Measurements from ENCODE around the gene AFDN. TPM values are rescaled to one million over a fixed set of nuclear protein-coding genes. Genes with fewer than 3 reads are reported as not detected.

AFDN gene
- total RNA-seq, 1 experiment from 2014 or later: 107 TPM

DNA sequence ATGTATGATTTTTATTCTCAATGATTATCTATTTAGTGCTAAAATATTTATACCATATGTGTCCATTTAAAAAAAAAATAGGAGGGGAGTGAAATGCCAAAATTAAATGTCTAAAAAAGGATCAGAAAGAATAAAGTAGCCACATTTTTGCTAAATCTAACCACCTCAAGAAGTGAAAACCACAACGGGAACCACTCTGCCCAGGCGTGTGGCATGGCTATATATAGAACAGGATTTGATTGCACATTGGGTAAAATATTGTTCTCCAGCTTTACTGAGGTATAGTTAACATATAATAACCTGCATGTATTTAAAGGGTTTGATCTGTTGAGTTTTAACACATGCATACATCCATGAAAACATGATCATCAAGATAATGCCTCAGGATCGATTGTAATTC lies 19.0 kb upstream of the AFDN start:
- intact Hi-C loops (cut with micrococcal nuclease; ENCODE audit: unreplicated experiment): no loop called here
- peaks cover 8% of the 10 kb centered on the region for H3K4me1 ChIP-seq (ENCODE audit: insufficient read depth, low read length, poor library complexity, severe bottlenecking)
- no peak overlapping the region for H3K4me3 ChIP-seq (ENCODE audit: low read depth, low read length, poor library complexity, severe bottlenecking)
- no peaks in the 10 kb centered on the region for H3K27me3 ChIP-seq (replicated peaks; ENCODE audit: insufficient read depth, low read depth, low read length, poor library complexity)
- CTCF ChIA-PET: no interaction called here
- H3K9me3 ChIP-seq (ENCODE audit: low read depth, low read length, poor library complexity, severe bottlenecking): no peaks in the 10 kb centered on the region
- H3K36me3 ChIP-seq (ENCODE audit: insufficient read depth, low read length, poor library complexity, severe bottlenecking): no peaks in the 10 kb centered on the region
- no peak for DNase-seq (ENCODE audit: low spot score)
- TF ChIP-seq, protein P1, sequence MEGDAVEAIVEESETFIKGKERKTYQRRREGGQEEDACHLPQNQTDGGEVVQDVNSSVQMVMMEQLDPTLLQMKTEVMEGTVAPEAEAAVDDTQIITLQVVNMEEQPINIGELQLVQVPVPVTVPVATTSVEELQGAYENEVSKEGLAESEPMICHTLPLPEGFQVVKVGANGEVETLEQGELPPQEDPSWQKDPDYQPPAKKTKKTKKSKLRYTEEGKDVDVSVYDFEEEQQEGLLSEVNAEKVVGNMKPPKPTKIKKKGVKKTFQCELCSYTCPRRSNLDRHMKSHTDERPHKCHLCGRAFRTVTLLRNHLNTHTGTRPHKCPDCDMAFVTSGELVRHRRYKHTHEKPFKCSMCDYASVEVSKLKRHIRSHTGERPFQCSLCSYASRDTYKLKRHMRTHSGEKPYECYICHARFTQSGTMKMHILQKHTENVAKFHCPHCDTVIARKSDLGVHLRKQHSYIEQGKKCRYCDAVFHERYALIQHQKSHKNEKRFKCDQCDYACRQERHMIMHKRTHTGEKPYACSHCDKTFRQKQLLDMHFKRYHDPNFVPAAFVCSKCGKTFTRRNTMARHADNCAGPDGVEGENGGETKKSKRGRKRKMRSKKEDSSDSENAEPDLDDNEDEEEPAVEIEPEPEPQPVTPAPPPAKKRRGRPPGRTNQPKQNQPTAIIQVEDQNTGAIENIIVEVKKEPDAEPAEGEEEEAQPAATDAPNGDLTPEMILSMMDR (conservative IDR thresholded peaks at IDR 0.05; ENCODE audit: low read depth, low read length): no peak
- no peak for TF ChIP-seq EZH2 (IDR thresholded peaks at IDR 0.05; ENCODE audit: borderline replicate concordance, low read depth, low read length, poor library complexity, severe bottlenecking)
- H3K27ac ChIP-seq (ENCODE audit: low read depth, low read length, poor library complexity, severe bottlenecking): no peak overlapping the region
- BruUV-seq (replicated peaks): no TSS peak
- POLR2A ChIA-PET (ENCODE audit: low non-redundant PET): no interaction called here

DNA sequence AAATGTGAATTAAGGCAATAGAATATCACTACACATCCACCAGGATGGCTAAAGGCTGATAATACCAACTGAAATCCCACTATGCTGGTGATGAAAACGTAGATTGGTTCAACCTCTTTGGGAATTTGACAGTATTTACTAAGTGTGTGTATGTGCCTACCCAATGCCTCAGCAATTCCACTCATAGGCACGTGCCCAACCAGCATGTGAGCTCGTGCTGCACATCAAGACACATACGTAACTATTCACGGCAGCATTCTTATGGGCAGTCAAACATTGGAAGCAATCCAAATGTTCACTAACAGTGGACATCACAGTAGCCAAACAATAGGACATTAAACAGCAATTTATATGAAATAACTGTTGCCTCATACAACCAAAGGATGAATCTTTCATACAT lies 15.7 kb upstream of the AFDN start:
- BruUV-seq (replicated peaks): no TSS peak
- POLR2A ChIA-PET (ENCODE audit: low non-redundant PET): no interaction called here
- Histone ChIP-seq H3K4me1 (ENCODE audit: insufficient read depth, low read length, poor library complexity, severe bottlenecking) (peaks cover 8% of the 10 kb centered on the region), H3K27ac (ENCODE audit: low read depth, low read length, poor library complexity, severe bottlenecking) (no peak overlapping the region), H3K36me3 (ENCODE audit: insufficient read depth, low read length, poor library complexity, severe bottlenecking) (no peaks in the 10 kb centered on the region), H3K9me3 (ENCODE audit: low read depth, low read length, poor library complexity, severe bottlenecking) (no peaks in the 10 kb centered on the region), H3K27me3 (replicated peaks; ENCODE audit: insufficient read depth, low read depth, low read length, poor library complexity) (no peaks in the 10 kb centered on the region), H3K4me3 (ENCODE audit: low read depth, low read length, poor library complexity, severe bottlenecking) (no peak overlapping the region)
- TF ChIP-seq, protein P1 (conservative IDR thresholded peaks at IDR 0.05; ENCODE audit: low read depth, low read length): no peak
- TF ChIP-seq EZH2 (IDR thresholded peaks at IDR 0.05; ENCODE audit: borderline replicate concordance, low read depth, low read length, poor library complexity, severe bottlenecking): no peak
- DNase-seq (ENCODE audit: low spot score): no peak
- CTCF ChIA-PET: no interaction called here
- intact Hi-C loops (cut with micrococcal nuclease; ENCODE audit: unreplicated experiment): no loop called here

DNA sequence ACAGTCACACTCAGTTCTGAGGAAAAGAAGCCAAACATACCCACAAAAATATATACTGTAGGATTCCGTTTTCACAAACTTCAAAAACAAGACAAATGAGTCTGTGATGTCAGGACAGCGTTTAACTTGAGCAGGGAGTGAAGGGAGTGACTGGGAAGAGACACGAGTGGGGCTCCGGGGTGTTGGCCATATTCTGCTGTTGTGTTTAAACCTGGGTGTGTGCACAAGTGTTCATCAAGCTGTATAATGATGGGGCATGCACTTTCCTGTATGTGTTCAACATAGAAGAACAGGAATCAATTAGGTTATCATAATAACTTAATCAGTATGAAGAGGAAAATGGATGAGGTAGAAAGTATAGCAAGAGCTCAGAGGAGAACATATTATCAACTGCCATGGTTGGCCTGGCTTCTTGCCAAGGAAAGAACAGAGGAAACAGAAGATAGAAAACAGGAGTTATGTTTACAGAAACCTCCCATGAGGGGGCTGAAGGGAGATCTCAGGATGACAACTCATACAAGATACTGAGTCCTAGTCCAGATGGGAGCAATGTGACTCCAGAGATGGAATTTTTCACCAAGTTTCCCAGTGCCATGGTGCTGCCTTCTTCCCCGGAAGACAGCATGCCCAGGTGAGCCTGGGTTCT lies 15.1 kb upstream of the AFDN start:
- CTCF ChIA-PET: no interaction called here
- TF ChIP-seq EZH2 (IDR thresholded peaks at IDR 0.05; ENCODE audit: borderline replicate concordance, low read depth, low read length, poor library complexity, severe bottlenecking): no peak
- TF ChIP-seq, protein P1 (conservative IDR thresholded peaks at IDR 0.05; ENCODE audit: low read depth, low read length): no peak
- no peaks in the 10 kb centered on the region for H3K9me3 ChIP-seq (ENCODE audit: low read depth, low read length, poor library complexity, severe bottlenecking)
- POLR2A ChIA-PET (ENCODE audit: low non-redundant PET): no interaction called here
- H3K27ac ChIP-seq (ENCODE audit: low read depth, low read length, poor library complexity, severe bottlenecking): no peak overlapping the region
- H3K36me3 ChIP-seq (ENCODE audit: insufficient read depth, low read length, poor library complexity, severe bottlenecking): no peaks in the 10 kb centered on the region
- intact Hi-C loops (cut with micrococcal nuclease; ENCODE audit: unreplicated experiment): no loop called here
- H3K4me1 ChIP-seq (ENCODE audit: insufficient read depth, low read length, poor library complexity, severe bottlenecking): peaks cover 8% of the 10 kb centered on the region
- no peak overlapping the region for H3K4me3 ChIP-seq (ENCODE audit: low read depth, low read length, poor library complexity, severe bottlenecking)
- DNase-seq (ENCODE audit: low spot score): peak; percentile 33
- no peaks in the 10 kb centered on the region for H3K27me3 ChIP-seq (replicated peaks; ENCODE audit: insufficient read depth, low read depth, low read length, poor library complexity)
- BruUV-seq (replicated peaks): no TSS peak
